Panc1 (cell line): ENCODE data around the gene ELP1. TPM values are rescaled to one million over a fixed set of nuclear protein-coding genes. Genes with fewer than 3 reads are reported as not detected.

Experiments used
- ATAC-seq: fragments of 200-7000 bp; cut with Tn5 transposase; 2 replicates; pipeline ENCODE4 v1.9.1; 2020; ENCODE audit warnings: mild to moderate bottlenecking, moderate library complexity
- BruUV-seq: library from RNA; stranded (reverse); fragments of 400-500 nt; replicated peaks from 2 replicates; lab custom pipeline; 2021; lab: Mats Ljungman, UMichigan
- CTCF ChIA-PET: fragments of 300-600 bp; sonication (Branson Sonifier 250); formaldehyde crosslinking; loops from one replicate; lab custom pipeline; 2022; ENCODE audit warnings: antibody characterized with exemption; lab: Charles Lee
- POLR2A ChIA-PET: fragments of 300-600 bp; sonication (Branson Sonifier 250); formaldehyde crosslinking; loops from one replicate; lab custom pipeline; 2022; ENCODE audit warnings: antibody characterized with exemption; lab: Charles Lee
- DNase-seq: peaks from one replicate; pipeline ENCODE4 v3.0.0-alpha.2; 2010; ENCODE audit warnings: low read depth, low spot score
- H3K27ac ChIP-seq: 2 replicates; pipeline ENCODE4 v1.5.1; 2011; ENCODE audit warnings: mild to moderate bottlenecking, low read length, inconsistent platforms
- H3K27me3 ChIP-seq: fragments of 200-500 bp; sonication (Bioruptor generic); 2 replicates; pipeline ENCODE4 v1.6.0; 2014; ENCODE audit warnings: low read length, inconsistent platforms; ENCODE audit not compliant: control insufficient read depth, insufficient read depth
- H3K36me3 ChIP-seq: fragments of 200-500 bp; sonication (Bioruptor generic); 2 replicates; pipeline ENCODE4 v1.5.1; 2014; ENCODE audit warnings: inconsistent platforms, mild to moderate bottlenecking, low read length, moderate library complexity; ENCODE audit not compliant: control insufficient read depth, insufficient read depth
- H3K4me1 ChIP-seq: 2 replicates; pipeline ENCODE4 v1.5.1; 2011; ENCODE audit warnings: inconsistent platforms, mild to moderate bottlenecking, low read length, moderate library complexity; ENCODE audit not compliant: control insufficient read depth, insufficient read depth
- H3K4me3 ChIP-seq, 2 experiments: 2 replicates each; pipeline ENCODE4 v1.5.1; 2011 to 2012; ENCODE audit warnings: low read depth in 2 of 2, low read length in 2 of 2, mild to moderate bottlenecking in 2 of 2, inconsistent platforms in 1 of 2, moderate library complexity in 1 of 2
- H3K9me3 ChIP-seq: fragments of 200-500 bp; sonication (Bioruptor generic); 2 replicates; pipeline ENCODE4 v1.5.1; 2014; ENCODE audit warnings: low read depth, mild to moderate bottlenecking, inconsistent platforms, low read length, moderate library complexity; ENCODE audit not compliant: control insufficient read depth, insufficient read depth
- POLR2AphosphoS5 ChIP-seq: IDR thresholded peaks from 2 replicates; pipeline ENCODE4 v1.6.1; 2012; ENCODE audit warnings: mild to moderate bottlenecking, low read depth, low read length, moderate library complexity
- REST ChIP-seq, 2 experiments: IDR thresholded peaks; 2 replicates each; pipeline ENCODE4 v1.6.1; 2011 to 2012; ENCODE audit warnings: low read depth in 2 of 2, control low read depth in 1 of 2, low read length in 1 of 2, mild to moderate bottlenecking in 1 of 2, moderate library complexity in 1 of 2; ENCODE audit not compliant: insufficient read depth in 1 of 2
- SIN3A ChIP-seq: IDR thresholded peaks from 2 replicates; pipeline ENCODE4 v1.6.1; 2012; ENCODE audit warnings: low read depth, mild to moderate bottlenecking, low read length, moderate library complexity, borderline replicate concordance; ENCODE audit not compliant: insufficient read depth
- TCF7L2 ChIP-seq: IDR thresholded peaks from 2 replicates; pipeline ENCODE4 v1.6.1; 2011; ENCODE audit warnings: mild to moderate bottlenecking, low read depth, low read length, inconsistent platforms
- in situ Hi-C: cut with HindIII; loops from 2 replicates; pipeline ENCODE4 v1.10.0; 2016; ENCODE audit warnings: low sequenced_read_pairs, low pct_unique_long_range_greater_than_20kb
- intact Hi-C: fragments of 100-400 bp; cut with micrococcal nuclease; formaldehyde crosslinking; loops from one replicate; pipeline ENCODE4 v1.10.0; 2022; ENCODE audit not compliant: unreplicated experiment
- total RNA-seq: library from RNA; stranded (reverse); gene quantifications from one replicate; pipeline ENCODE4 v1.2.1, GENCODE V29; 2021; ENCODE audit not compliant: unreplicated experiment
- TF ChIP-seq, protein P1 (sequence below): fragments of 450-650 bp; IDR thresholded peaks from 2 replicates; pipeline ENCODE4 v1.5.1; 2017; ENCODE audit warnings: mild to moderate bottlenecking

The ELP1 gene
- total RNA-seq, 1 experiment from 2014 or later: 17.1 TPM

DNA sequence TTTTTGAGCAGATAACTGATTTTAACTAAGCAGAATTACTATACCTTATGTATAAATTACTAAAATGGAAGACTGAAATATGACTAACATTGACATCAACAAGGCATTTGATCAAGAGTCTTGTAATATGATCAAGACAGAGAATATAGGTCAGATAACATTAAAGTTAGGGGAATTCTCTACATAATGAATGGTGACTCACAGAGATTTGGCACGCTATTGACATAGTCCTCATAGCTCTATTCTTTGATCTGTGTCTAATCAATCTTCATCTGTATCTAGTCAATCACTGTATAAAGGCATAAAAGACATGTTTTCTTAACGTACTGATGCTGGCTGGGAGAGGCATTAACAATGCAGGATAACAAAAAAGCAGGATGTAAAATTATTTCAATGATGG lies 17.7 kb upstream of the ELP1 start:
- in situ Hi-C loops (no loop called here), intact Hi-C loops (no loop called here)
- H3K4me1 ChIP-seq: no peaks in the 10 kb centered on the region
- no peak for ATAC-seq
- no peak overlapping the region for H3K27ac ChIP-seq
- H3K27me3 ChIP-seq: no peaks in the 10 kb centered on the region
- no peaks in the 10 kb centered on the region for H3K9me3 ChIP-seq
- ChIA-PET CTCF (interaction anchor here (0.7 kb wide), 1 partner anchor 68 kb away, joined by 5 read pairs; no protein-coding TSS in a partner anchor), POLR2A (no interaction called here)
- TF ChIP-seq POLR2AphosphoS5: no peak
- TF ChIP-seq, protein P1, sequence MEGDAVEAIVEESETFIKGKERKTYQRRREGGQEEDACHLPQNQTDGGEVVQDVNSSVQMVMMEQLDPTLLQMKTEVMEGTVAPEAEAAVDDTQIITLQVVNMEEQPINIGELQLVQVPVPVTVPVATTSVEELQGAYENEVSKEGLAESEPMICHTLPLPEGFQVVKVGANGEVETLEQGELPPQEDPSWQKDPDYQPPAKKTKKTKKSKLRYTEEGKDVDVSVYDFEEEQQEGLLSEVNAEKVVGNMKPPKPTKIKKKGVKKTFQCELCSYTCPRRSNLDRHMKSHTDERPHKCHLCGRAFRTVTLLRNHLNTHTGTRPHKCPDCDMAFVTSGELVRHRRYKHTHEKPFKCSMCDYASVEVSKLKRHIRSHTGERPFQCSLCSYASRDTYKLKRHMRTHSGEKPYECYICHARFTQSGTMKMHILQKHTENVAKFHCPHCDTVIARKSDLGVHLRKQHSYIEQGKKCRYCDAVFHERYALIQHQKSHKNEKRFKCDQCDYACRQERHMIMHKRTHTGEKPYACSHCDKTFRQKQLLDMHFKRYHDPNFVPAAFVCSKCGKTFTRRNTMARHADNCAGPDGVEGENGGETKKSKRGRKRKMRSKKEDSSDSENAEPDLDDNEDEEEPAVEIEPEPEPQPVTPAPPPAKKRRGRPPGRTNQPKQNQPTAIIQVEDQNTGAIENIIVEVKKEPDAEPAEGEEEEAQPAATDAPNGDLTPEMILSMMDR: no peak
- no peak for TF ChIP-seq SIN3A
- TF ChIP-seq TCF7L2: no peak
- no TSS peak for BruUV-seq
- H3K4me3 ChIP-seq: no peak overlapping the region
- H3K36me3 ChIP-seq: peaks cover 4% of the 10 kb centered on the region; the same call in 1 of the 2 replicates
- DNase-seq: no peak

DNA sequence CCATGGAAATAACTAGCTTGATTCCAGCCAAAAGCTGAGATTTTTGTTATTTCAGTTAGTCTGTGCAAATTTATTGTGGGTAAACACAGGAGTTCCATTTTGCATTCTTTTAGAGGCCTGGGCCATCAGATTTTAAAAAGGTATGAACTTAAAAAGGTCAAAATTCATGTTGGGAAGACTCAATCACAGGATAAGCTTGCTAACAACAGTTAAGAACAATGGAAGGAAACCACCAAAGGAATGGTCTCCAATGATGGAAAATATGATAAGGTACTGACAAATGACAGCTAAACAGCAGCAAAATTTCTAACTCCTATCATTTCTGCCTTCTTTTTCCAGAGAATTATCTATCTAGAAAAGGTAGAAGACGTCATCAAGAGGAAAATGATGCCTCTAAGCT lies 16.2 kb upstream of the ELP1 start:
- ATAC-seq (no peak), DNase-seq (no peak)
- in situ Hi-C loops (no loop called here), intact Hi-C loops (no loop called here)
- H3K4me1 ChIP-seq: no peaks in the 10 kb centered on the region
- H3K36me3 ChIP-seq: peaks cover 4% of the 10 kb centered on the region; the same call in 1 of the 2 replicates
- TF ChIP-seq TCF7L2 (no peak), REST (IDR thresholded peaks at IDR 0.05; ENCODE audit: insufficient read depth in 1 of 2, low read depth in 2 of 2, low read length in 1 of 2) (no peak), SIN3A (no peak), POLR2AphosphoS5 (no peak)
- TF ChIP-seq, protein P1: no peak
- no TSS peak for BruUV-seq
- no peaks in the 10 kb centered on the region for H3K27me3 ChIP-seq
- ChIA-PET CTCF (interaction anchor here (0.7 kb wide), 1 partner anchor 563 kb away, joined by 7 read pairs; no protein-coding TSS in a partner anchor), POLR2A (no interaction called here)
- H3K9me3 ChIP-seq: no peaks in the 10 kb centered on the region
- H3K27ac ChIP-seq: no peak overlapping the region
- H3K4me3 ChIP-seq: no peak overlapping the region
